Activated naive CD4-positive, alpha-beta T cell treated with anti-CD3 and anti-CD28 coated beads, Interleukin-2, amount 50 U/mL, for 24 hours (primary cell): Measurements from ENCODE around the gene SNAPIN.

Experiments
- H3K27ac Mint-ChIP-seq: one replicate; pipeline ENCODE4 v1.8.0; 2021; ENCODE audit warnings: mild to moderate bottlenecking, mixed read lengths
- H3K27me3 Mint-ChIP-seq: one replicate; pipeline ENCODE4 v1.8.0; 2021; ENCODE audit warnings: mixed read lengths
- H3K36me3 Mint-ChIP-seq: one replicate; pipeline ENCODE4 v1.8.0; 2021; ENCODE audit warnings: mixed read lengths
- H3K4me1 Mint-ChIP-seq: one replicate; pipeline ENCODE4 v1.8.0; 2021; ENCODE audit warnings: mixed read lengths
- H3K4me3 Mint-ChIP-seq: one replicate; pipeline ENCODE4 v1.8.0; 2021; ENCODE audit warnings: mild to moderate bottlenecking, mixed read lengths
- H3K9me3 Mint-ChIP-seq: one replicate; pipeline ENCODE4 v1.8.0; 2021; ENCODE audit warnings: mixed read lengths

SNAPIN gene

GRCh38 chr1:153658400-153659174, at the start of gene SNAPIN:
TSS of gene SNAPIN (plus strand) at chr1:153658703. CDS start at chr1:153658744, 41 bp downstream.
- Mint-ChIP-seq H3K4me1 (peaks cover 16% of the 10 kb centered on the region), H3K36me3 (peaks cover 6% of the 10 kb centered on the region), H3K27ac (peak within 1 kb of the TSS; percentile 94), H3K9me3 (no peaks in the 10 kb centered on the region), H3K27me3 (no peaks in the 10 kb centered on the region), H3K4me3 (peak within 1 kb of the TSS; percentile 93)

- Mint-ChIP-seq H3K4me3 (no peak overlapping the region), H3K36me3 (no peaks in the 10 kb centered on the region), H3K9me3 (no peaks in the 10 kb centered on the region), H3K27ac (peak overlapping the region; percentile 41), H3K27me3 (no peaks in the 10 kb centered on the region), H3K4me1 (no peaks in the 10 kb centered on the region)
These were observed 49.5 kb upstream of the SNAPIN start for GRCh38 chr1:153608742-153609584.

GRCh38 chr1:153609585-153609907, 49.0 kb upstream of the SNAPIN start:
- Mint-ChIP-seq H3K27me3 (no peaks in the 10 kb centered on the region), H3K4me1 (no peaks in the 10 kb centered on the region), H3K4me3 (no peak overlapping the region)

GRCh38 chr1:153610334-153610733, 48.2 kb upstream of the SNAPIN start:
- H3K36me3 Mint-ChIP-seq, result no peaks in the 10 kb centered on the region
- no peak overlapping the region for H3K4me3 Mint-ChIP-seq
- no peaks in the 10 kb centered on the region for H3K27me3 Mint-ChIP-seq
- no peak overlapping the region for H3K27ac Mint-ChIP-seq
- H3K9me3 Mint-ChIP-seq, result no peaks in the 10 kb centered on the region
- no peaks in the 10 kb centered on the region for H3K4me1 Mint-ChIP-seq

More at GRCh38 chr1:153609585-153609907, 49.0 kb upstream of the SNAPIN start:
- Mint-ChIP-seq H3K9me3 (no peaks in the 10 kb centered on the region), H3K27ac (no peak overlapping the region), H3K36me3 (no peaks in the 10 kb centered on the region)

GRCh38 chr1:153610811-153611301, 47.6 kb upstream of the SNAPIN start:
- Mint-ChIP-seq H3K4me3 (no peak overlapping the region), H3K27ac (no peak overlapping the region), H3K27me3 (no peaks in the 10 kb centered on the region), H3K36me3 (no peaks in the 10 kb centered on the region), H3K9me3 (no peaks in the 10 kb centered on the region), H3K4me1 (no peaks in the 10 kb centered on the region)

- no peaks in the 10 kb centered on the region for H3K9me3 Mint-ChIP-seq
These were observed 47.1 kb upstream of the SNAPIN start for GRCh38 chr1:153611356-153611755.

GRCh38 chr1:153612111-153612754, 46.3 kb upstream of the SNAPIN start:
- H3K27ac Mint-ChIP-seq, result no peak overlapping the region
- H3K27me3 Mint-ChIP-seq, result no peaks in the 10 kb centered on the region
- H3K36me3 Mint-ChIP-seq, result no peaks in the 10 kb centered on the region
- no peak overlapping the region for H3K4me3 Mint-ChIP-seq
- H3K4me1 Mint-ChIP-seq, result no peaks in the 10 kb centered on the region
- H3K9me3 Mint-ChIP-seq, result no peaks in the 10 kb centered on the region

More at GRCh38 chr1:153611356-153611755, 47.1 kb upstream of the SNAPIN start:
- no peaks in the 10 kb centered on the region for H3K27me3 Mint-ChIP-seq
- H3K4me3 Mint-ChIP-seq, result no peak overlapping the region
- no peaks in the 10 kb centered on the region for H3K36me3 Mint-ChIP-seq
- no peak overlapping the region for H3K27ac Mint-ChIP-seq
- H3K4me1 Mint-ChIP-seq, result no peaks in the 10 kb centered on the region

- Mint-ChIP-seq H3K27me3 (no peaks in the 10 kb centered on the region), H3K36me3 (no peaks in the 10 kb centered on the region), H3K4me1 (peaks cover 3% of the 10 kb centered on the region), H3K4me3 (no peak within 1 kb of the TSS), H3K9me3 (no peaks in the 10 kb centered on the region), H3K27ac (no peak within 1 kb of the TSS)
These were observed 45.7 kb upstream of the SNAPIN start, which contains the start of gene S100A16 for GRCh38 chr1:153612755-153613331. TSS of gene S100A16 (minus strand) at chr1:153613137. CDS start at chr1:153608151, 4,986 bp downstream.

- Mint-ChIP-seq H3K9me3 (no peaks in the 10 kb centered on the region), H3K4me1 (peaks cover 3% of the 10 kb centered on the region), H3K36me3 (no peaks in the 10 kb centered on the region), H3K4me3 (no peak overlapping the region), H3K27ac (no peak overlapping the region), H3K27me3 (no peaks in the 10 kb centered on the region)
These were observed 45.1 kb upstream of the SNAPIN start for GRCh38 chr1:153613406-153613805.

GRCh38 chr1:153614189-153614900, 44.2 kb upstream of the SNAPIN start:
- Mint-ChIP-seq H3K4me3 (no peak overlapping the region), H3K27ac (no peak overlapping the region), H3K9me3 (no peaks in the 10 kb centered on the region), H3K36me3 (no peaks in the 10 kb centered on the region), H3K4me1 (peaks cover 3% of the 10 kb centered on the region), H3K27me3 (no peaks in the 10 kb centered on the region)

- H3K4me3 Mint-ChIP-seq, result no peak overlapping the region
These were observed 43.6 kb upstream of the SNAPIN start for GRCh38 chr1:153614906-153615305.

GRCh38 chr1:153615406-153615805, 43.1 kb upstream of the SNAPIN start:
- Mint-ChIP-seq H3K4me1 (peaks cover 3% of the 10 kb centered on the region), H3K36me3 (no peaks in the 10 kb centered on the region), H3K4me3 (no peak overlapping the region), H3K27me3 (no peaks in the 10 kb centered on the region), H3K27ac (peak overlapping the region; percentile 15), H3K9me3 (no peaks in the 10 kb centered on the region)

More at GRCh38 chr1:153614906-153615305, 43.6 kb upstream of the SNAPIN start:
- Mint-ChIP-seq H3K4me1 (peaks cover 3% of the 10 kb centered on the region), H3K36me3 (no peaks in the 10 kb centered on the region), H3K9me3 (no peaks in the 10 kb centered on the region), H3K27ac (no peak overlapping the region), H3K27me3 (no peaks in the 10 kb centered on the region)

- Mint-ChIP-seq H3K27ac (peak within 1 kb of the TSS; percentile 15), H3K4me1 (peaks cover 3% of the 10 kb centered on the region), H3K9me3 (no peaks in the 10 kb centered on the region), H3K4me3 (no peak within 1 kb of the TSS), H3K27me3 (no peaks in the 10 kb centered on the region), H3K36me3 (no peaks in the 10 kb centered on the region)
These were observed 42.2 kb upstream of the SNAPIN start, which contains the start of gene S100A14 for GRCh38 chr1:153616144-153616916. TSS of gene S100A14 (minus strand) at chr1:153616325. CDS start at chr1:153615858, 467 bp downstream.

GRCh38 chr1:153616917-153617311, 41.6 kb upstream of the SNAPIN start:
- H3K4me1 Mint-ChIP-seq, result peaks cover 3% of the 10 kb centered on the region
- H3K9me3 Mint-ChIP-seq, result no peaks in the 10 kb centered on the region
- no peak overlapping the region for H3K27ac Mint-ChIP-seq
- H3K27me3 Mint-ChIP-seq, result no peaks in the 10 kb centered on the region
- no peaks in the 10 kb centered on the region for H3K36me3 Mint-ChIP-seq
- no peak overlapping the region for H3K4me3 Mint-ChIP-seq
